ENCODE measurements around the gene UBFD1.
A peak's percentile ranks its signal among the peaks of the same experiment; 100 is the strongest.
"Not testable (repeated sequence)": the region's sequence is repeated elsewhere in the genome, so short reads cannot be mapped to it uniquely, and the experiment has no call there.

Gene UBFD1

DNA sequence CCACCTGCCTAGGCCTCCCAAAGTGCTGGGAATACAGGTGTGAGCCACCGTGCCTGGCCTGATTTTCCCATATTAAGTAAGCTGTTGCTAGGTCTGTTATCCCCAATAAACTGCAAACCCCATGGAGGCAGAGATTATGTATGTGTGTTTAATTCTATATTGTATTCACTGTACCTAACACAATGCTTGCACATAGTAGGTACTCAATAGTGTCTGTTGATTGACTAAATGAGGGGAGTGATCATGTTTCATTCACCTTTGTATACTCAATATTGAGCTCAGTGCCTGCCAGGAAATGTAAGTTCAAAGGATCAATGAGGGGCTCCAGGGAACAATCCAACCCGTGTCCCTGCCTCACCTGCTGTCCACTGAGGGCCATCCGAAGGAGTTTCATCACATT lies 32.6 kb upstream of the UBFD1 start:
- intact Hi-C loops (cut with DNase I) = no loop called here

DNA sequence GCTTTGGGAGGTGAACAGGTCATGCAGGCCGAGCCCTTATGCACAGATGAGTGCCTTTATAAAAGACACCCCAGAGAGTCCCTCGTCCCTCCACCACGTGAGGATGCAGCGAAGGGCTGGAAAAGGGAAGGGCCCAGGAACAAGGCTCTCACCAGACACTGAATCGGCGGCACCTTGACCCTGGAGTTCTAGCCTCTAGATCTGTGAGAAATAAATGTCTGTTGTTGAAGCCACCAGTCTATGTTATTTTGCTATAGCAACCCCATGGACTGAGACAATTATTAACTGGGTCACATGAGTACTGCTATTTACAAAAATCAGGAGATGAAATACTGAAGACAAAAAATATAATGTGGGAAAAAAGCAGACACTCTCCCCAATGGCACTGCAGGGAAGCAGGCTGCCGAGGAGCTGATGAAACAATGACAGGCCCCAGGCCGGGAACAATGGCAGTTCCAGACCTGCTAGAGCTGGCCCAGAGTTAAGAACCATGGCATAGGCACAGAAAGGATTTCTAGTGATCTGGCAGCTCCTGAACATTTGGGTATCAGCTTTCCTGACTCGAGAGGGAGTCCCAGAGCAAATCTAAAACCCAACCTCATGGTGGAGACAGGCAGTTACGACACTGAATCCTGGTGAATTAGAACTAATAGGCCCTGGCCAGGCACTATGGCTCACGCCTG lies 29.4 kb upstream of the UBFD1 start:
- intact Hi-C loops (cut with DNase I) = no loop called here
- peak in 1 of 10 donors; percentile 42 for DNase-seq

More for the DNA sequence above, 32.6 kb upstream of the UBFD1 start:
- no peak for DNase-seq

DNA sequence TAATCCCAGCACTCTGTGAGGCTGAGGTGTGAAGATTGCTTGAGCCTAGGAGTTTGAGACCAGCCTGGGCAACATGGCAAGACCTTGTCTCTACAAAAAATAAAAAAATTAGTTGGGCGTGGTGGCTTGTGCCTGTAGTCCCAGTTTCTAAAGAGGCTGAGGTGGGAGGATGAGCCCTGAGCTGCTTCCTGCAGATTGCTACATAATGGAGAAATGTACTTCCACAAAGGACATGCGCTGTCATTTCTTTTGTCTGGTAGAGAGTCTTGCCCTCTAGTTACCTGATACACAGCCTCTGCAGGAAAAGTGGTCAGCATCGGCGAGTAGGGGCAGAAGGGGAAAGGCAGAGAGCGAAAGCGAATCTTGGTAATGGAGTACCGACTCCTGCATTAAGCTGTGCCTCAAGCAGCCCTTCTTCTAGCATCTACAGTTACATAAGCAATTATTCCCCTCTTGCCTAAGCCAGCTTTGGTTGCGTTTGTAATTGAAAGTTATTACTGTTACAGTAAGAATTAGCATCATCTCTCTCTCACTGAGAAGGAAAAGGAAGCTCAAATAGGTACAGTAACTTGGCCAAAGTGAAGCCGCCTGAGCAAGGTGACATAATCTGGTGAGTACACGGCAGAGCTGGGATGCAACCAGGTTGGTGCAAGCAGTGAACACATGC lies 28.8 kb upstream of the UBFD1 start:
- DNase-seq = no peak
- intact Hi-C loops (cut with DNase I) = no loop called here

DNA sequence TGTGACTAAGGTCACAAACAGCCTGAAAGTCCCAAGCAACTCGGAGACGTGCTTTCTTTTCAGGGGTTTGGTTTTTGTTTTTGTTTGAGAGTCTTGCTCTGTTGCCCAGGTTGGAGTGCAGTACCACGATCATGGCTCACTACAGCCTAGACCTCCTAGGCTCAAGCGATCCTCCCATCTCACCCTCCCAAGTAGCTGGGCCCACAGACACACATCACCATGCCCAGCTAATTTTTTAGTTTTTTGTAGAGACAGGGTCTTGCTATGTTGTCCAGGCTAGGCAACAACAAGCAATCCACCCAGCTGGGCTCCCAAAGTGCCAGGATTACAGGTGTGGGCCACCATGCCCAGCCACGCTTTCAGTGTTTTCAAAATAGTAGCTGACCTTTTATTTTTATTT lies 27.5 kb upstream of the UBFD1 start:
- no peak for DNase-seq
- intact Hi-C loops (cut with DNase I) = no loop called here

DNA sequence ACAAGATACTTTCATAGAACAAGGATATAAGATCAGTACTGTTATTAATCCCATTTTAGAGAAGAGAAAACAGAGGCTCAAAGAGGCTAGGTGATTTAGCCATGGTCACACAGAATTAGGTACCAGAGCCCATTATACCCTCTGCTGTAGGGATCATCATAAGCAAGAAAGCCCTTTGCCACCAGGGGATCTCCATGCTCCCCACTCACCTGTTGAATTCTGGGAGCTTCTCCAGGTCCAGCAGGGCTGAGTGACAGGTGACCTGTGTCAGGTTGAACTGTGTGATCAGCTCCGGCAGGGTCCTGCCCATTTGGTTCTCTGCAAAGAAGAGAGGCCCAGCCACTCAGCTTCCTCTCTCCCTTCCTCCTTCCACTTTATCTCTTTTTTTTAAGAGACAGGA lies 25.1 kb upstream of the UBFD1 start:
- intact Hi-C loops (cut with DNase I) = no loop called here
- no peak for DNase-seq

DNA sequence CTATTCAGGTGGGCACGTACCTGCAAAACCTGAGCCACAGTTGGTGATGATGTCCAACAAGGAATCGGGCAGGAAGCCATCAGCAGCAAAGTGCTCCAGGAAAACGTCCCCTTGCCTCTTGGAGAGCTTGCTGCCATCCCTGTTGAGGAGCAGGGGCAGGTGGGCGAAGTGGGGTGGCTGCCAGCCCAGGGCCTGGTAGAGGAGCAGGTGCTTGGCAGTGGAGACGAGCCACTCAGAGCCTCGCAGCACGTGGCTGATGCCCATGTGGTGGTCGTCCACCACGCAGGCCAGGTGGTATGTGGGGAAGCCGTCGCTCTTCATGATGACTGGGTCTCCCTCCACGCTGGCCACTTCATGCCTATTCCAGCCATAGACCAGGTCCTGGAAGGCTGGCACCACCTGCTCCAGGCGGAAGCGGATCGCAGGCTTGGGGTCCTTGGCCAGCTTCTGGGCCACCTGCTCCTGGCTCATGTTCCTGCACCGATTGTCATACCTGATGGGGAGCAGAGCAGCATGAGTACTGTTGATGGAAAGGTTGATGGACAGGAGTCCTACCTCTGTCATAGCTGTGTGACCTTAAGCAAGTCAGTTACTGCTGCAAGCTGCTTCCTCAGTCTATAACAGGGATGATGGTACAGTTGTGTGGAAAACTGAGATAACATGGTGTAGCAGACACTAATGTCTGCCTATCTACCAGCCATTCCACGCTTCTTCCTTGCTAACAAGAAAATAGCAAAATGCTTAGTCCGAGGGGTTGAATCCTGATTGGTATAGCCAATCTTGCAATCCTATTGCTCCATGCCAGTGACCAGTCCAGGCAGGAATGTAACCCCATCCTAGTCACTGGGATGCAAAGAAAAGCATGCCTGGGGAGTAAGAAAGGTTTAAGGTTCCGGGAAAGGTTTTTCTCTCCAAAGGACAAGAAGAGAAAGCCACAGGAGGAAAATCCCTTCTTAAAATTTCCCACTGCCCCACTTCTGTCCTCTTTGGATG lies 22.4 kb upstream of the UBFD1 start:
- intact Hi-C loops (cut with DNase I) = no loop called here
- no peak for DNase-seq

DNA sequence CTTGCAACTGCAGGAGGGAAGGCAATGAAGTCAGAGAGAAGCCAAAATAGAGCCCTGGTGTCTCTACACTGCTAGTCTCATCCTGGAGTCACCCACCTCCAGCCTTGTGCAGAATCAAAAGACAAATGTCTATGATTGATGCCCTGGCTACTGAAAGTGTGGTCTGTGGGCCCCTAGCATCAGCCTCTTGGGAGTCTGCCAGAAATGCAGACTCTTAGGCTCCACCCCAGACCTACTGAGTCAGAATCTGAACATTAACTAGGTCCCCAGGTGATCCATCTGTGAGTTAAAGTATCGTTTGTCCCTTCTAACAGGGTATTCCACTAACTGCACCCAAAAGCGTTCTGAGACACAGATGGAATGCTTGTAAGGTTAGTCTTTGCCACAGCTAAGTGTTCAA lies 21.6 kb upstream of the UBFD1 start:
- intact Hi-C loops (cut with DNase I) = no loop called here
- no peak for DNase-seq

DNA sequence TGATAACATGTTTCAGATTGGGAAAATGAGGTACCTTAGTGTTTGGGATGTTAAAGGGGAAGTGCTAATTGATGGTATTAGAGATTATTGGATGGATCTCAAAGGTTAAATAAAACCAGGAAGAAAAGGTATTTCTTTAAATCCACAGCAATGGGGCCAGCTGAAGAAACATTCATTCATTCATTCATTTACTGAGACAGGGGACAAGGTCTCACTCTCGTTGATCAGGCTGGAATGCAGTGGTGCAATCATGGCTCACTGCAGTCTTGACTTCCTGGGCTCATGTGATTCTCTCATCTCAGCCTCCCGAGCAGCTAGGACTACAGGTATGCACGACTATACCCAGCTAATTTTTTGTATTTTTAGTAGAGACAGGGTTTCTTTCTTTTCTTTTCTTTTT lies 20.1 kb upstream of the UBFD1 start:
- intact Hi-C loops (cut with DNase I) = no loop called here
- DNase-seq = no peak

DNA sequence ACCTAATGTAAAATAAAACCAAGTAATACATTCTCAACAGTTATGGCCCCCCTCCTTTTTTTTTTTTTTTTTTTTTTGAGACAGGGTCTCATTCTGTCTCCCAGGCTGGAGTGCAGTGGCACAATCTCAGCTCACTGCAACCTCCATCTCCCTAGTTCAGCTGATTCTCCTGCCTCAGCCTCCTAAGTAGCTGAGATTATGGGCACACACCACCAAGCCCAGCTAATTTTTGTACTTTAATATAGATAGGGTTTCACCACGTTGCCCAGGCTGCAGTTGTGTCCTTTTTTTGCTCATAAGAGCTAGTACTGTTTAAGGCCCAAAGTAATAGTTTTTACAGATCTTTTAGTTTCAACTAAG lies 18.6 kb upstream of the UBFD1 start:
- intact Hi-C loops (cut with DNase I) = no loop called here

DNA sequence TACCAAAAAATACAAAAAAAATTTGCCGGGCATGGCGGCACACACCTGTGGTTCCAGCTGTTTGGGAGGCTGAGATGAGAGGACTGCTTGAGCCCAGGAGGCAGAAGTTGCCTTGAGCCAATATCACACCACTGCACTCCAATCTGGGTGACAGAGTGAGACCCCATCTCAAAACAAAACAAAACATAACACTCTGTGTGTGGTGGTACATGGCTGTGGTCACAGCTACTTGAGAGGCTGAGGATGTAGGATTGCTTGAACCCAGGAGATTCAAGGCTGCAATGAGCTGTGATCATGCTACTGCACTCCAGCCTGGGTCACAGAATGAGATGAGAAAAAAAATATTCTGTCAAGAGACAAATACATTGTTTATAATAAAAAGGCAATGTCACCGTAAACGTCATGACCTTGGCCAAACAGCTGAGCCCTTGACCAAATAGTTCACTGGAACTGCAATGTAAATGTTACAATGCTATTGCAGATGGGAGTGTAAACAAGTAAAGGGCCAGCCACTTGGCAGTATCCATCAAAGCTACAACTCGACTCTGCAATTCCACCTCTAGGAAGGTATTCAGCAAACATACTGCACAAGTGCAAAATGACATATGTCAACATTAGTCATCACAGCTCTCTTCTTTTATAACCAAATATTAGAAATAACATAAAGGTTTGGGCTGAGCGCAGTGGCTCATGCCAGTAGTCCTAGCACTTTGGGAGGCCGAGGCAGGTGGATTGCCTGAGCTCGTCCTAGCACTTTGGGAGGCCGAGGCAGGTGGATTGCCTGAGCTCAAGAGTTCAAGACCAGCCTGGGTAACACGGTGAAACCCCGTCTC lies 17.3 kb upstream of the UBFD1 start:
- intact Hi-C loops (cut with DNase I) = no loop called here

More for the DNA sequence above, 18.6 kb upstream of the UBFD1 start:
- DNase-seq = no peak

DNA sequence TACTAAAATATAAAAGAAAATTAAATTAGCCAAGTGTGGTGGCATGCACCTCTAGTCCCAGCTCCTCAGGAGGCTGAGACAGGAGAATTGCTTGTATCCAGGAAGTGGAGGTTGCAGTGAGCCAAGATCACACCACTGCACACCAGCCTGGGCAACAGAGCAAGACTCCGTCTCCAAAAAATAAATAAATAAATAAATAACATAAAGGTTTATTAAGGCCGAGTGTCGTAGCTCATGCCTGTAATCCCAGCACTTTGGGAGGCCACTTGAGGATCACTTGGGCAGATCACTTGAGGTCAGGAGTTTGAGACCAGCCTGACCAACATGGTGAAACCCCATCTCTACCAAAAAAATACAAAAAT lies 16.7 kb upstream of the UBFD1 start:
- intact Hi-C loops (cut with DNase I) = not testable (repeated sequence)

More for the DNA sequence above, 17.3 kb upstream of the UBFD1 start:
- DNase-seq = no peak

DNA sequence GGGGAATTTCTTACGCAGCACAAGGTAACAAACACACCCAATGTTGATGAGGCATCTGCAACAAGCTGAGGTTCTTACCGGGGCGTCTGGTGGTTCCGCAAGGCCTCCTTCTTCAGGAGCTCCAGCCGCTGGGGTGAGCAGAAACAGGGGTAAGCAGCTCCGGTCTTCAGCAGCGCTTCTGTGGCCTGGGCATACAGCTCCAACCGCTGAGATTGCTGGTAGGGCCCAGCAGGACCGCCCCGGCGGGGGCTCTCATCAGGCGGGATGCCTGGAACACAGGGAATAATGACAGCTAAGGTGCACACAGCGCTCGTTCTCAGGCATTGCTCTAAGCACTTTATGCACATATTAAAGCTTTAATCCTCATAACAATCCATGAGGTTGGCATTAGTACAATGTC lies 13.1 kb upstream of the UBFD1 start:
- DNase-seq = peak in 1 of 10 donors; percentile 43
- intact Hi-C loops (cut with DNase I) = no loop called here

More for the DNA sequence above, 16.7 kb upstream of the UBFD1 start:
- DNase-seq = not testable (repeated sequence)

DNA sequence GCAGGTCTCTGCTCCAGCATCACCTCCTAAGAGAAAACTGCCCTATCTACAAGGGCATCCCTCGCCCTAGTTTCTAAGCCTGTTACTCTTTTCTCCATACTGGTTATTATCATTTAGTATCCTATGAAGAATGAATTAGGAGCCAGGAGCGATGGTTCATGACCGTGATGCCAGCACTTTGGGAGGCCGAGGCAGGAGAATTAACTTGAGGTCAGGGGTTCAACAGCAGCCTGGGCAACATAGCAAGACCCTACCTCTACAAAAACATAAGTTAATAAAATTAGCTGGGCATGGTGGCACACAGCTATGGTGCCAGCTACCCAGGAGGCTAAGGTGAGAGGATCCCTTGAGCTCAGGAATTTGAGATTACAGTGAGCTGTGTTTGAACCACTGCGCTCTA lies 7.6 kb upstream of the UBFD1 start:
- no peak for DNase-seq
- intact Hi-C loops (cut with DNase I) = no loop called here

DNA sequence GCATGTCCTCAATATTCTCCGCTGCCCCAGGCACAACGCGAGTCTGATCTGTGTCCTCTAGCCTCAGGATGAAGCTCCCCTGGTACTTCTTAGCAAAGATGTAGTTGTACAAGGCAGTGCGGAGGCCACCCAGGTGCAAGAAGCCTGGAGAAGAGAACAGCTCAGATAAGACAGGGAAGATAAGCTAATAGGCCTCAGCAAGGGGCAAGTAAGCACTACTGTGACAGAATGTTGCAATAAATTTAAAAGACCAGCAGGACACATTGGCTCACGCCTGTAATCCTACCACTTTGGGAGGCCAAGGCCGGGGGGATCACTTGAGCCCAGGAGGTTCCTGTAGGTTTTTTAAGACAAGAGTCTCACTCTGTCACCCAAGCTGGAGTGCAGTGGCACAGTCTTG lies 5.4 kb upstream of the UBFD1 start:
- intact Hi-C loops (cut with DNase I) = no loop called here
- DNase-seq = peak in 1 of 10 donors; percentile 53

DNA sequence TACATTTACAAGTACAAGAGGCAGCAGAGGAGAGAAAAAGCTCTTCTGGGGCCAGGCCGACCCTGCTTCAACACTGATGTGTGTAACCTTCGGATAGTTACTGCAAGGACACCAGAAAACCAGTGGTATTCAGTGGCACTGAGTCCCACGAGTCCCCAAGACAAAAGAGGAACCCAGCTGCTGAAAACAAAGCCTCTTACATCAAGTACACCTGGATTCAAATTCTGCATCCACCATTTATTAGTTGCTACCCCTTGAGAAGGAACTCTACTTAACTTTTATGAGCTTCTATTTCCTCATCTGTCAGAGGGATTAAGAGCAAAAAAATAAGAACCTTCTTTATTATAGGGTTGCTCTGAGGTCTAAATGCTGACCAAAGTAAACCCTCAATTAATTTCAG lies 3.0 kb upstream of the UBFD1 start:
- DNase-seq = no peak
- intact Hi-C loops (cut with DNase I) = no loop called here

DNA sequence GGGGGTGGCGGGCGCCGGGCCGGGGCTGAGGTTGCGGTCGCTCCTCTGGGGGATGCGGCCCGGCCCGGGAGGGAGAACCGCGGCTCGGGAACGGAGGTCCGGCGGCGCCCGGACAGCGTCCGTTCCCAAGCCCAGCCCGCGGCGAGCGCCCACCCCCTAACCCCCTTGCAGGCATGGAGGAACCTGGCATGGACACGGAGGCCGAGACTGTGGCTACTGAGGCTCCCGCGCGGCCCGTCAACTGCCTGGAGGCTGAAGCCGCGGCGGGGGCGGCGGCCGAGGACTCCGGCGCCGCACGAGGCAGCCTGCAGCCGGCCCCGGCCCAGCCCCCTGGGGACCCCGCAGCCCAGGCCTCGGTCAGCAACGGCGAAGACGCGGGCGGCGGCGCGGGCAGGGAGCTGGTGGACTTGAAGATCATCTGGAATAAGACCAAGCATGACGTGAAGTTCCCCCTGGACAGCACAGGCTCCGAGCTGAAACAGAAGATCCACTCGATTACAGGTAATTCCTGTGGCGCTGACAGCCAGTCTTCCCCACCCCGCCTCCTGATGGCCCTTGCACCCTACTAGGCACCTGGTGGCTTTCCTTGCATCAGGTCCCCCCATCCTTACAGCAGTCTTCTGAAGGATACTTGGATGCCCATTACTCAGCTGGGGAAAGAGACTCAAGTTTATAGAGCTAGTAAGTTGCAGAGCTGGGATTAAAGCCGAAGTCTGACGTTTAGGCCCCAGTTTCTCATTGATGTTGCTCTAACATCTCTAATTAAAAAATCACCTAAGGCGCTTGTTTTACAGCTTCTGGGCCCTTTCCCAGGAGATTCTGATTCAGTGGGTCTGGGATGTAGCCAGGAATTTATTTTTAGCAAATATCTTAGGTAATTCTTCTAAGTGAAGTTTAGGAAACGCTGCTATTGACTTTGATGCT lies 514 bp downstream of the UBFD1 start:
- intact Hi-C loops (cut with DNase I) = loop anchor here (1.0 to 2.0 kb wide), 3 partner anchors 39 to 105 kb away; partner anchors contain the start of genes COG7, DCTN5, NDUFAB1 and PALB2

DNA sequence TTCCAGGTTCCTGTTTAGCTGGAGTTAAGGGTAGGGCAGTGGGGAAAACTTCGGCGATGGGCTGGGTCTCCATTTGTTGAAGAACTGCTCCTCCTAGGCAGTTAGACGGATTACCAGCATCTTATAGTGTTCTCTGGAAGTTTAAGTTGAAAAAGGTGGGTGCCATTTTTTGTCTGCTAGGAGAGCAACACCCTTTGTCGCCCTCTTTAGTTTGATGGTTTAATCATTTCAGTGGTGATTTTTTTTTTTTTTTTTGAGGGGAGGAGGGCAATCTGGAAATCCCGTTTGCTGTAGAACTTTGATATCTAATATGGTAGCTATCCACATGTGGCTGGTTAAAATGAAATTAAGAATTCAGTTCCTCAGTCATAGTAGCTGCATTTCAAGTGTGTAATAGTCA lies 4.1 kb downstream of the UBFD1 start:
- intact Hi-C loops (cut with DNase I) = no loop called here
- no peak for DNase-seq

More for the DNA sequence above, 514 bp downstream of the UBFD1 start:
- DNase-seq = peak in 4 of 10 donors; percentile 9 to 84 (median 17)

DNA sequence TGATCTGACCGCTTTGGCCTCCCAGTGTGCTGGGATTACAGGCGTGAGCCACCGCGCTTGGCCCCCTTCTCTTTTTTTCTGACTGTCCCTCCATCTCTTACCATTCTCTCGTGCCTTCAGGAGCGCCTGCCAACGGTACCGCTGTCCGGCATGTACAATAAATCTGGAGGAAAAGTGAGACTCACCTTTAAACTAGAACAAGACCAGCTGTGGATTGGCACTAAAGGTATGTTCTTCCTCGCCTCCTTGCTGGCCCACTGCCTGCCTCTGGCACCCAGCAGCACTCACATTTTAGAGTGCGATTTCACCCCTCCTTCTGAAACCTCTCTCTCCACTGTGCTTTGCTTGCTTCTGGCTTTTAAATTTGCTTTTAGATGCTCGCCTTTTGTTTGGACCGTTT lies 5.0 kb downstream of the UBFD1 start:
- DNase-seq = no peak
- intact Hi-C loops (cut with DNase I) = no loop called here

DNA sequence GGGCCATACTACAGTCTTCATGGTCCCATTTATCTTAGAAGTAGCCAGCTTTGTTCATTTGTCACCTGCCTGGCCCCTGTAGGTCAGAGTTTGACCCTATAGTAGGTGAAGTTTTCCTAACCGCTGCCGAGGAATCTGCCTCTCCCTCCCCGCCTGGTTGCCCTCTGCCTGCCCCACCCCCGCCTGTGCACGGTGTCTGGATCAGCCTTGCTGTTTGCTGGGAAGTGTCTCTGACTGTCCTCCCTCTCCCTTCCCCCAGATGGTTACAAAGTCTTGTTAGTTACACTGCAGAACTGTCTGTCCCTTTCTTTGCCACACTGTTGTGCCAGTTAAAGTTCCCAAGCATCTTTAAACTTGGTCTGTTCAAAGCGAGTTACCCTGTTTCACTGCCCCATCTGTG lies 5.7 kb downstream of the UBFD1 start:
- DNase-seq = no peak
- intact Hi-C loops (cut with DNase I) = no loop called here
